K562 (cell line): ENCODE measurements around the gene AGPAT1. TPM values are rescaled to one million over a fixed set of nuclear protein-coding genes. Genes with fewer than 3 reads are reported as not detected.
A peak's percentile ranks its signal among the peaks of the same experiment; 100 is the strongest.

ENCODE experiments used
- ATAC-seq: fragments of 200-7000 bp; cut with Tn5 transposase; 3 replicates; pipeline ENCODE4 v1.9.1; 2020; ENCODE audit warnings: moderate library complexity
- BruUV-seq: library from RNA; stranded (reverse); fragments of 400-500 nt; replicated peaks from 2 replicates; lab custom pipeline; 2021; lab: Mats Ljungman, UMichigan
- CTCF ChIA-PET: fragments of 300-600 bp; formaldehyde crosslinking; extraction: SDS; loops from one replicate; lab custom pipeline; 2021; ENCODE audit warnings: low intra/inter-chr PET ratio; lab: Yijun Ruan, JAX
- POLR2A ChIA-PET: fragments of 300-600, 350-650 bp; sonication (Branson Sonifier 250); formaldehyde crosslinking; extraction: SDS; loops from one replicate; lab custom pipeline; 2021; ENCODE audit warnings: antibody characterized with exemption, inconsistent platforms; lab: Yijun Ruan, JAX
- DNase-seq, 4 experiments: peaks; one replicate each; pipeline versions ENCODE4 v3.0.0 to v3.0.0-alpha.2; 2011 to 2018; ENCODE audit warnings: low spot score in 3 of 4, mixed read lengths in 3 of 4; ENCODE audit errors: extremely low read depth in 1 of 4
- FAIRE-seq: peaks from 2 replicates; lab custom pipeline; 2011; peaks lifted over from hg19 to GRCh38; lab: Jason Lieb, UNC
- H2AFZ ChIP-seq: 2 replicates; pipeline ENCODE4 v1.6.0; 2011; ENCODE audit warnings: low read depth, low read length, control low read depth, inconsistent platforms
- H3K27ac ChIP-seq: fragments of 200-600 bp; 3 replicates; pipeline ENCODE4 v1.8.0; 2011; ENCODE audit warnings: low read depth, mild to moderate bottlenecking, control low read depth, inconsistent platforms, low read length, moderate library complexity, mixed read lengths; ENCODE audit errors: extremely low read depth
- H3K27me3 ChIP-seq, 2 experiments: fragments of 300-600 bp in 1 of 2; 2 replicates in 1 of 2; 3 replicates in 1 of 2; pipeline versions ENCODE4 v1.6.0 to v1.8.0; 2011; ENCODE audit warnings: inconsistent platforms in 2 of 2, low read length in 2 of 2, mild to moderate bottlenecking in 1 of 2, mixed read lengths in 1 of 2, moderate library complexity in 1 of 2; ENCODE audit not compliant: control insufficient read depth in 2 of 2, insufficient read depth in 2 of 2
- H3K36me3 ChIP-seq: fragments of 300-600 bp; 3 replicates; pipeline ENCODE4 v1.8.0; 2011; ENCODE audit warnings: mild to moderate bottlenecking, low read length, inconsistent platforms; ENCODE audit not compliant: control insufficient read depth, insufficient read depth
- H3K4me1 ChIP-seq, 2 experiments: fragments of 200-600 bp in 1 of 2; replicated peaks in 1 of 2; 2 replicates in 1 of 2; 3 replicates in 1 of 2; pipeline versions ENCODE4 v1.5.1 to v1.8.0; 2011; ENCODE audit warnings: inconsistent platforms in 2 of 2, low read length in 2 of 2, mild to moderate bottlenecking in 1 of 2, mixed read lengths in 1 of 2, moderate library complexity in 1 of 2; ENCODE audit not compliant: control insufficient read depth in 2 of 2, insufficient read depth in 2 of 2
- H3K4me2 ChIP-seq: 2 replicates; pipeline ENCODE4 v1.6.1; 2011; ENCODE audit warnings: low read length, control low read depth, inconsistent platforms, mixed read lengths; ENCODE audit not compliant: insufficient read depth
- H3K4me3 ChIP-seq: fragments of 200-600 bp; sonication (generic), shearing (Covaris generic); 2 replicates; pipeline ENCODE4 v1.5.1; 2016; ENCODE audit warnings: control low read depth, inconsistent platforms
- H3K79me2 ChIP-seq: fragments of 200-600 bp; 3 replicates; pipeline ENCODE4 v1.8.0; 2011; ENCODE audit warnings: low read length, inconsistent platforms; ENCODE audit not compliant: control insufficient read depth, insufficient read depth
- H3K9ac ChIP-seq, 2 experiments: 2 replicates each; pipeline versions ENCODE4 v1.6.0 to v1.6.1; 2011; ENCODE audit warnings: low read depth in 2 of 2, low read length in 2 of 2, control low read depth in 1 of 2, inconsistent platforms in 1 of 2, mild to moderate bottlenecking in 1 of 2, mixed read lengths in 1 of 2; ENCODE audit not compliant: insufficient read depth in 1 of 2
- H3K9me1 ChIP-seq: one replicate; pipeline ENCODE4 v1.6.0; 2011; ENCODE audit warnings: inconsistent platforms, mild to moderate bottlenecking, low read length, moderate library complexity; ENCODE audit not compliant: control insufficient read depth, insufficient read depth
- H3K9me3 ChIP-seq: replicated peaks from 2 replicates; pipeline ENCODE4 v1.5.1; 2011; ENCODE audit warnings: low read depth, low read length, inconsistent platforms; ENCODE audit not compliant: control insufficient read depth, insufficient read depth
- H4K20me1 ChIP-seq: replicated peaks from 2 replicates; pipeline ENCODE4 v1.6.1; 2011; ENCODE audit warnings: low read length, inconsistent platforms, mixed read lengths; ENCODE audit not compliant: control insufficient read depth, insufficient read depth
- BCOR ChIP-seq: fragments of 450-650 bp; IDR thresholded peaks from 2 replicates; pipeline ENCODE4 v1.6.1; 2016
- CTBP1 ChIP-seq: fragments of 450-650 bp; IDR thresholded peaks from 2 replicates; pipeline ENCODE4 v1.6.1; 2016; ENCODE audit warnings: borderline replicate concordance
- EGR1 ChIP-seq: fragments of 450-650 bp; conservative IDR thresholded peaks from 2 replicates; pipeline ENCODE4 v1.6.1; 2017; ENCODE audit warnings: mild to moderate bottlenecking
- ETV1 ChIP-seq: fragments of 450-650 bp; conservative IDR thresholded peaks from 2 replicates; pipeline ENCODE4 v1.6.1; 2016; ENCODE audit warnings: missing genetic modification characterization, control low read depth, low read depth, missing compliant biosample characterization
- FIP1L1 ChIP-seq: fragments of 200-400 bp; formaldehyde crosslinking; IDR thresholded peaks from 2 replicates; pipeline ENCODE4 v1.6.1; 2018; ENCODE audit warnings: mild to moderate bottlenecking, low read depth, low read length; ENCODE audit not compliant: poor library complexity, severe bottlenecking
- FOXK1 ChIP-seq: sonication (generic); formaldehyde crosslinking; IDR thresholded peaks from 2 replicates; pipeline ENCODE4 v1.8.0; 2022; ENCODE audit warnings: missing genetic modification reagents, mild to moderate bottlenecking, borderline replicate concordance
- HDAC1 ChIP-seq, 2 experiments: fragments of 450-650 bp; IDR thresholded peaks; 2 replicates each; pipeline ENCODE4 v1.6.1; 2016 to 2017; ENCODE audit warnings: inconsistent platforms in 1 of 2, mild to moderate bottlenecking in 1 of 2, moderate library complexity in 1 of 2
- HNRNPUL1 ChIP-seq: fragments of 200-400 bp; formaldehyde crosslinking; IDR thresholded peaks from 2 replicates; pipeline ENCODE4 v1.6.1; 2017; ENCODE audit warnings: low read length
- HSF4 ChIP-seq: fragments of 250-450 bp; sonication (Bioruptor Pico); IDR thresholded peaks from 2 replicates; pipeline ENCODE4 v2.1.2; 2022; ENCODE audit warnings: mild to moderate bottlenecking, moderate library complexity, borderline replicate concordance
- MECOM ChIP-seq: fragments of 250-450 bp; sonication (Bioruptor Pico); IDR thresholded peaks from 2 replicates; pipeline ENCODE4 v1.8.0; 2022; ENCODE audit warnings: inconsistent platforms
- MTA1 ChIP-seq: fragments of 450-650 bp; IDR thresholded peaks from 2 replicates; pipeline ENCODE4 v1.6.1; 2017; ENCODE audit warnings: borderline replicate concordance
- MXI1 ChIP-seq: IDR thresholded peaks from 2 replicates; pipeline ENCODE4 v1.6.1; 2011; ENCODE audit warnings: low read depth, mild to moderate bottlenecking, improper control_type of control experiment, low read length
- PPARD ChIP-seq: fragments of 250-450 bp; sonication (Bioruptor Pico); IDR thresholded peaks from 2 replicates; pipeline ENCODE4 v1.8.0; 2022; ENCODE audit warnings: inconsistent platforms, mild to moderate bottlenecking, moderate library complexity
- RBM14 ChIP-seq: fragments of 200-400 bp; formaldehyde crosslinking; IDR thresholded peaks from 2 replicates; pipeline ENCODE4 v1.6.1; 2018; ENCODE audit warnings: low read depth, mild to moderate bottlenecking, low read length, moderate library complexity, borderline replicate concordance; ENCODE audit not compliant: insufficient read depth
- RFX7 ChIP-seq: fragments of 250-450 bp; sonication (Bioruptor Pico); IDR thresholded peaks from 2 replicates; pipeline ENCODE4 v1.5.1; 2021; ENCODE audit warnings: mild to moderate bottlenecking
- SREBF2 ChIP-seq: sonication (generic); formaldehyde crosslinking; IDR thresholded peaks from 2 replicates; pipeline ENCODE4 v1.4.0; 2020; ENCODE audit warnings: mild to moderate bottlenecking, missing genetic modification reagents
- SRSF1 ChIP-seq: fragments of 200-400 bp; formaldehyde crosslinking; IDR thresholded peaks from 2 replicates; pipeline ENCODE4 v1.6.1; 2017; ENCODE audit warnings: mild to moderate bottlenecking, low read depth, low read length, moderate library complexity
- TAF9B ChIP-seq: fragments of 450-650 bp; IDR thresholded peaks from 2 replicates; pipeline ENCODE4 v1.6.1; 2018; ENCODE audit warnings: mild to moderate bottlenecking; ENCODE audit not compliant: partially characterized antibody
- ZNF57 ChIP-seq: fragments of 450-650 bp; formaldehyde crosslinking; IDR thresholded peaks from 2 replicates; pipeline ENCODE4 v1.4.0; 2020; ENCODE audit warnings: mild to moderate bottlenecking, moderate library complexity
- WGBS: fragments of 100-300 bp; shearing (Covaris generic); methylation state at CpG from one replicate; pipeline ENCODE4 v1.1.6; 2016; ENCODE audit warnings: low coverage, mixed read lengths; ENCODE audit not compliant: insufficient coverage; ENCODE audit errors: missing lambda C conversion rate; 5-methylcytosine and 5-hydroxymethylcytosine counted together
- in situ Hi-C: fragments of 300-500 bp; cut with MboI; formaldehyde crosslinking; loops from 4 replicates; pipeline ENCODE4 v1.15.0; 2018; ENCODE audit warnings: inconsistent platforms, mixed read lengths
- intact Hi-C: fragments of 100-400 bp; cut with micrococcal nuclease; formaldehyde crosslinking; loops from 2 replicates; pipeline ENCODE4 v1.14.2; 2022
- polyA plus RNA-seq, 8 experiments: library from polyadenylated mRNA; depleted of rRNA in 4 of 8; stranded (reverse) in 5 of 8; unstranded in 3 of 8; fragments of >200 nt; fragmentation: Nextera tagmentation in 2 of 8; fragmentation: Illumina TruSeq in 1 of 8; extraction: Ambion mirVana in 2 of 8; extraction: Trizol in 1 of 8; gene quantifications; 2 replicates each; pipeline versions ENCODE4 v1.2.1 to v1.2.3, GENCODE V29; 2011 to 2014; ENCODE audit warnings: inconsistent platforms in 1 of 8, missing spikeins in 1 of 8
- total RNA-seq, 7 experiments: library from RNA; depleted of rRNA in 6 of 7; stranded (reverse); fragments of >200 nt in 6 of 7; fragmentation: Illumina TruSeq in 2 of 7; extraction: Trizol in 2 of 7; gene quantifications; 2 replicates each; pipeline versions ENCODE4 v1.2.1 to v1.2.3, GENCODE V29; 2011 to 2021; ENCODE audit warnings: low replicate concordance in 1 of 7
- TF ChIP-seq, protein P1 (sequence below), 3 experiments: fragments of 200-800 bp in 1 of 3; fragments of 250-450 bp in 1 of 3; fragments of 450-650 bp in 1 of 3; sonication (Bioruptor Pico) in 1 of 3; sonication (Bioruptor generic) in 1 of 3; formaldehyde crosslinking in 1 of 3; IDR thresholded peaks; 2 replicates each; pipeline versions ENCODE4 v1.6.1 to v1.8.0; 2016 to 2022; ENCODE audit warnings: mild to moderate bottlenecking in 2 of 3, missing genetic modification characterization in 2 of 3, missing compliant biosample characterization in 1 of 3, moderate library complexity in 1 of 3

Gene AGPAT1
- total and polyA plus RNA-seq, 9 of the 15 experiments (the other 6 are each of a cell fraction or from before 2014, with no cell fraction given): 37.9 to 176 (median 69.4) TPM

GRCh38 chr6:32177788-32178546 lies 2.1 kb upstream of the AGPAT1 start, which contains the start of gene RNF5:
Gene RNF5 (plus strand): TSS chr6:32178405. CDS start chr6:32178512, 107 bp downstream.
- Histone ChIP-seq H3K4me2 (peak within 1 kb of the TSS; percentile 100), H3K4me3 (peak within 1 kb of the TSS; percentile 88), H3K9me3 (no peaks in the 10 kb centered on the region), H3K27me3 (no peaks in the 10 kb centered on the region), H3K9ac (peak within 1 kb of the TSS; percentile 86 to 91), H2AFZ (peak within 1 kb of the TSS; percentile 92), H4K20me1 (no peaks in the 10 kb centered on the region), H3K9me1 (peaks cover 7% of the 10 kb centered on the region), H3K27ac (peak within 1 kb of the TSS; percentile 94), H3K36me3 (peaks cover 48% of the 10 kb centered on the region; the same call in 2 of the 3 replicates), H3K79me2 (peaks cover 76% of the 10 kb centered on the region), H3K4me1 (peaks cover 40 to 65% of the 10 kb centered on the region in 2 experiments)
- peak; percentile 85 for ATAC-seq
- BruUV-seq: no TSS peak
- DNase-seq: peak; percentile 95 to 100 (median 97)
- under 1% methylated on average over 33 of the region's 33 CpGs for WGBS
- intact Hi-C loops (loop anchor here (2.0 to 10.0 kb wide), 4 partner anchors 47 to 513 kb away; partner anchors contain the start of genes C6orf47, CSNK2B, FKBPL and GPANK1), in situ Hi-C loops (no loop called here)
- CTCF ChIA-PET: no interaction called here
- POLR2A ChIA-PET: interaction anchor here (0.5 to 4.5 kb wide), 20 partner anchors 9 to 371 kb away, joined by 3 to 30 read pairs (median 4); partner anchors contain the start of genes ATF6B, EGFL8, LSM2 and PBX2
- peak; percentile 100 for FAIRE-seq
- TF ChIP-seq ETV1 (tag) (no peak), CTBP1 (peak; percentile 21), RBM14 (no peak), SRSF1 (no peak), RFX7 (CRISPR knock-in tag) (no peak), FIP1L1 (no peak), TAF9B (no peak), PPARD (no peak), BCOR (no peak), MTA1 (no peak), HSF4 (CRISPR knock-in tag) (no peak), MXI1 (peak; percentile 88), SREBF2 (CRISPR knock-in tag) (no peak), HDAC1 (IDR thresholded peaks at IDR 0.05) (peak in 1 of 2 experiments; percentile 81; a peak in 1 of 4 replicates), FOXK1 (CRISPR knock-in tag) (no peak; the same call in 1 of the 2 replicates), EGR1 (peak; percentile 66; the same call in 1 of the 2 replicates), HNRNPUL1 (no peak), MECOM (CRISPR knock-in tag) (no peak), ZNF57 (CRISPR knock-in tag) (no peak)
- TF ChIP-seq, protein P1, sequence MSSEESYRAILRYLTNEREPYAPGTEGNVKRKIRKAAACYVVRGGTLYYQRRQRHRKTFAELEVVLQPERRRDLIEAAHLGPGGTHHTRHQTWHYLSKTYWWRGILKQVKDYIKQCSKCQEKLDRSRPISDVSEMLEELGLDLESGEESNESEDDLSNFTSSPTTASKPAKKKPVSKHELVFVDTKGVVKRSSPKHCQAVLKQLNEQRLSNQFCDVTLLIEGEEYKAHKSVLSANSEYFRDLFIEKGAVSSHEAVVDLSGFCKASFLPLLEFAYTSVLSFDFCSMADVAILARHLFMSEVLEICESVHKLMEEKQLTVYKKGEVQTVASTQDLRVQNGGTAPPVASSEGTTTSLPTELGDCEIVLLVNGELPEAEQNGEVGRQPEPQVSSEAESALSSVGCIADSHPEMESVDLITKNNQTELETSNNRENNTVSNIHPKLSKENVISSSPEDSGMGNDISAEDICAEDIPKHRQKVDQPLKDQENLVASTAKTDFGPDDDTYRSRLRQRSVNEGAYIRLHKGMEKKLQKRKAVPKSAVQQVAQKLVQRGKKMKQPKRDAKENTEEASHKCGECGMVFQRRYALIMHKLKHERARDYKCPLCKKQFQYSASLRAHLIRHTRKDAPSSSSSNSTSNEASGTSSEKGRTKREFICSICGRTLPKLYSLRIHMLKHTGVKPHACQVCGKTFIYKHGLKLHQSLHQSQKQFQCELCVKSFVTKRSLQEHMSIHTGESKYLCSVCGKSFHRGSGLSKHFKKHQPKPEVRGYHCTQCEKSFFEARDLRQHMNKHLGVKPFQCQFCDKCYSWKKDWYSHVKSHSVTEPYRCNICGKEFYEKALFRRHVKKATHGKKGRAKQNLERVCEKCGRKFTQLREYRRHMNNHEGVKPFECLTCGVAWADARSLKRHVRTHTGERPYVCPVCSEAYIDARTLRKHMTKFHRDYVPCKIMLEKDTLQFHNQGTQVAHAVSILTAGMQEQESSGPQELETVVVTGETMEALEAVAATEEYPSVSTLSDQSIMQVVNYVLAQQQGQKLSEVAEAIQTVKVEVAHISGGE (CRISPR knock-in tag; IDR thresholded peaks at IDR 0.05): no peak
